Liver (tissue), 9 donors: ENCODE data around the gene LARGE1. TPM values are rescaled to one million over a fixed set of nuclear protein-coding genes. Genes with fewer than 3 reads are reported as not detected.

ENCODE experiments used
- DNase-seq: peaks from one replicate; pipeline ENCODE4 v3.0.0-alpha.2; 2017; ENCODE audit warnings: low spot score
- H3K27ac ChIP-seq, 2 donors: one replicate each; pipeline ENCODE4 v1.7.0; 2013; ENCODE audit warnings: inconsistent platforms in 2 of 2, low read length in 2 of 2, control low read depth in 1 of 2, low read depth in 1 of 2, mild to moderate bottlenecking in 1 of 2
- H3K27me3 ChIP-seq, 4 donors: one replicate each; pipeline versions ENCODE4 v1.6.1 to v1.7.0; 2013; ENCODE audit warnings: low read length in 3 of 4, inconsistent platforms in 1 of 4, mild to moderate bottlenecking in 1 of 4, moderate library complexity in 1 of 4; ENCODE audit not compliant: control insufficient read depth in 4 of 4, insufficient read depth in 4 of 4
- H3K36me3 ChIP-seq, 4 donors: one replicate each; pipeline versions ENCODE4 v1.6.1 to v1.7.0; 2013; ENCODE audit warnings: low read length in 3 of 4, mild to moderate bottlenecking in 3 of 4, low read depth in 1 of 4, moderate library complexity in 1 of 4; ENCODE audit not compliant: control insufficient read depth in 4 of 4, insufficient read depth in 3 of 4
- H3K4me1 ChIP-seq, 4 donors: one replicate each; pipeline versions ENCODE4 v1.6.1 to v1.7.0; 2013; ENCODE audit warnings: low read length in 3 of 4, mild to moderate bottlenecking in 3 of 4, moderate library complexity in 1 of 4; ENCODE audit not compliant: control insufficient read depth in 4 of 4, insufficient read depth in 4 of 4
- H3K4me3 ChIP-seq, 3 donors: one replicate each; pipeline versions ENCODE4 v1.6.1 to v1.7.0; 2013; ENCODE audit warnings: low read length in 3 of 3, control low read depth in 1 of 3, low read depth in 1 of 3, mild to moderate bottlenecking in 1 of 3
- H3K9ac ChIP-seq, 2 donors: one replicate each; pipeline ENCODE4 v1.7.0; 2013; ENCODE audit warnings: low read length in 2 of 2, mild to moderate bottlenecking in 2 of 2, moderate library complexity in 2 of 2, control low read depth in 1 of 2, low read depth in 1 of 2
- H3K9me3 ChIP-seq, 4 donors: one replicate each; pipeline versions ENCODE4 v1.6.1 to v1.7.0; 2013; ENCODE audit warnings: low read length in 3 of 4; ENCODE audit not compliant: control insufficient read depth in 4 of 4
- ATF3 ChIP-seq: IDR thresholded peaks from 2 replicates; pipeline ENCODE4 v1.6.1; 2016; ENCODE audit warnings: antibody characterized with exemption
- EGR1 ChIP-seq, 2 donors: IDR thresholded peaks; 2 replicates each; pipeline ENCODE4 v1.6.1; 2016 to 2018; ENCODE audit warnings: antibody characterized with exemption in 2 of 2, low read depth in 2 of 2
- FOXA2 ChIP-seq: IDR thresholded peaks from 2 replicates; pipeline ENCODE4 v1.6.1; 2016; ENCODE audit warnings: antibody characterized with exemption
- GABPA ChIP-seq, 2 donors: IDR thresholded peaks in 1 of 2; conservative IDR thresholded peaks in 1 of 2; 2 replicates each; pipeline ENCODE4 v1.6.1; 2016; ENCODE audit warnings: antibody characterized with exemption in 2 of 2, mild to moderate bottlenecking in 1 of 2, moderate library complexity in 1 of 2
- HNF4G ChIP-seq: IDR thresholded peaks from 2 replicates; pipeline ENCODE4 v1.6.1; 2016; ENCODE audit warnings: antibody characterized with exemption
- JUND ChIP-seq, 2 donors: IDR thresholded peaks; 2 replicates each; pipeline ENCODE4 v1.6.1; 2016; ENCODE audit warnings: antibody characterized with exemption in 2 of 2
- MAX ChIP-seq: IDR thresholded peaks from 2 replicates; pipeline ENCODE4 v1.6.1; 2016; ENCODE audit warnings: antibody characterized with exemption
- NR2F2 ChIP-seq: IDR thresholded peaks from 2 replicates; pipeline ENCODE4 v1.6.1; 2016; ENCODE audit warnings: antibody characterized with exemption
- RAD21 ChIP-seq, 2 donors: IDR thresholded peaks; 2 replicates each; pipeline ENCODE4 v1.6.1; 2016; ENCODE audit warnings: antibody characterized with exemption in 2 of 2, mild to moderate bottlenecking in 2 of 2
- REST ChIP-seq: IDR thresholded peaks from 2 replicates; pipeline ENCODE4 v1.6.1; 2016; ENCODE audit warnings: antibody characterized with exemption, mild to moderate bottlenecking
- RXRA ChIP-seq, 2 donors: IDR thresholded peaks; 2 replicates each; pipeline ENCODE4 v1.6.1; 2017 to 2018; ENCODE audit warnings: antibody characterized with exemption in 2 of 2, mild to moderate bottlenecking in 1 of 2
- TAF1 ChIP-seq: conservative IDR thresholded peaks from 2 replicates; pipeline ENCODE4 v1.6.1; 2016; ENCODE audit warnings: antibody characterized with exemption, mild to moderate bottlenecking
- YY1 ChIP-seq: IDR thresholded peaks from 2 replicates; pipeline ENCODE4 v1.6.1; 2016; ENCODE audit warnings: antibody characterized with exemption, mild to moderate bottlenecking
- ZBTB33 ChIP-seq: IDR thresholded peaks from 2 replicates; pipeline ENCODE4 v1.6.1; 2016; ENCODE audit warnings: antibody characterized with exemption
- whole genome bisulfite sequencing: extraction: QIAGEN DNeasy Blood & Tissue Kit; methylation state at CpG from one replicate; pipeline ENCODE4 v1.1.7; 2013; 5-methylcytosine and 5-hydroxymethylcytosine counted together
- polyA plus RNA-seq, 2 donors: library from polyadenylated mRNA; stranded (reverse) in 1 of 2; unstranded in 1 of 2; fragments of 200-250 nt in 1 of 2; fragments of >200 nt in 1 of 2; fragmentation: Nextera tagmentation in 1 of 2; extraction: Ambion mirVana in 1 of 2; gene quantifications; one replicate each; pipeline versions ENCODE4 v1.2.1 to v1.2.3, GENCODE V29; 2013 to 2015
- total RNA-seq, 2 donors: library from RNA; depleted of rRNA; stranded (reverse); fragments of >200 nt; gene quantifications; one replicate each; pipeline ENCODE4 v1.2.3, GENCODE V29; 2014
- donor health status: healthy.
- donor health status: healthy.
- donor health status: healthy.
- donor health status: healthy.
- donor health status: healthy.

The LARGE1 gene
- total and polyA plus RNA-seq, 4 donors: 2.3 to 14.1 (median 5.7) TPM

- H3K36me3 ChIP-seq: peaks cover 0 to 2% (median 0%) of the 10 kb centered on the region in 4 donors
- TF ChIP-seq REST (no peak), RAD21 (IDR thresholded peaks at IDR 0.05) (no peak), ZBTB33 (no peak), EGR1 (IDR thresholded peaks at IDR 0.05; ENCODE audit: low read depth in 2 of 2) (no peak), RXRA (IDR thresholded peaks at IDR 0.05) (no peak), NR2F2 (no peak), GABPA (IDR thresholded peaks at IDR 0.05 in 1 of 2, conservative IDR thresholded peaks at IDR 0.05 in 1 of 2) (no peak), MAX (no peak), YY1 (no peak), FOXA2 (no peak), TAF1 (no peak), HNF4G (no peak), JUND (IDR thresholded peaks at IDR 0.05) (no peak)
- no peaks in the 10 kb centered on the region for H3K27me3 ChIP-seq
- no peaks in the 10 kb centered on the region for H3K9me3 ChIP-seq
- DNase-seq: no peak
- no peaks in the 10 kb centered on the region for H3K4me1 ChIP-seq
- H3K9ac ChIP-seq: no peak overlapping the region
- WGBS: 91% methylated on average over 5 of the region's 5 CpGs
- H3K4me3 ChIP-seq: no peak overlapping the region
- no peak overlapping the region for H3K27ac ChIP-seq
These were observed 424.2 kb downstream of the LARGE1 start for GRCh38 chr22:33496112-33496511.

GRCh38 chr22:33493476-33494205 lies 426.6 kb downstream of the LARGE1 start:
- no peaks in the 10 kb centered on the region for H3K27me3 ChIP-seq
- peaks cover 0 to 2% (median 0%) of the 10 kb centered on the region in 4 donors for H3K36me3 ChIP-seq
- DNase-seq: no peak
- no peak for TF ChIP-seq TAF1
- no peak for TF ChIP-seq GABPA (IDR thresholded peaks at IDR 0.05 in 1 of 2, conservative IDR thresholded peaks at IDR 0.05 in 1 of 2)
- no peak for TF ChIP-seq RXRA (IDR thresholded peaks at IDR 0.05)
- TF ChIP-seq ATF3: no peak
- no peaks in the 10 kb centered on the region for H3K9me3 ChIP-seq
- 80% methylated on average over 4 of the region's 4 CpGs for WGBS
- no peak overlapping the region for H3K9ac ChIP-seq
- H3K4me1 ChIP-seq: no peaks in the 10 kb centered on the region
- H3K4me3 ChIP-seq: no peak overlapping the region
- no peak overlapping the region for H3K27ac ChIP-seq
